Smooth muscle cell (in vitro differentiated cells): ENCODE results near the gene EPS15. TPM values are rescaled to one million over a fixed set of nuclear protein-coding genes. Genes with fewer than 3 reads are reported as not detected.

Experiments
- DNase-seq: peaks from one replicate; lab custom pipeline; 2025; ENCODE audit not compliant: unreplicated experiment; lab: John Stamatoyannopoulos, UW
- H2AFZ ChIP-seq: fragments of 200-600 bp; sonication (generic); 2 replicates; pipeline ENCODE4 v1.6.0; 2016; ENCODE audit warnings: antibody characterized with exemption, low read depth, mild to moderate bottlenecking
- H3F3A ChIP-seq: fragments of 200-600 bp; sonication (generic); 2 replicates; pipeline ENCODE4 v1.6.0; 2017; ENCODE audit warnings: antibody characterized with exemption, low read depth
- H3K27ac ChIP-seq: fragments of 200-600 bp; sonication (generic); 2 replicates; pipeline ENCODE4 v1.5.1; 2016; ENCODE audit warnings: low read depth, mild to moderate bottlenecking
- H3K27me3 ChIP-seq: fragments of 200-600 bp; sonication (generic); 2 replicates; pipeline ENCODE4 v1.6.1; 2016; ENCODE audit warnings: low read depth, mild to moderate bottlenecking
- H3K36me3 ChIP-seq: fragments of 200-600 bp; sonication (generic); 2 replicates; pipeline ENCODE4 v1.5.1; 2016; ENCODE audit warnings: low read depth
- H3K4me1 ChIP-seq: fragments of 200-600 bp; sonication (generic); 2 replicates; pipeline ENCODE4 v1.5.1; 2016; ENCODE audit warnings: low read depth
- H3K4me2 ChIP-seq: fragments of 200-600 bp; sonication (generic); 2 replicates; pipeline ENCODE4 v1.6.0; 2016; ENCODE audit warnings: mild to moderate bottlenecking
- H3K4me3 ChIP-seq: fragments of 200-600 bp; sonication (generic); 2 replicates; pipeline ENCODE4 v1.5.1; 2016; ENCODE audit warnings: mild to moderate bottlenecking
- H3K79me2 ChIP-seq: fragments of 200-600 bp; sonication (generic); 2 replicates; pipeline ENCODE4 v1.6.0; 2016; ENCODE audit warnings: low read depth, mild to moderate bottlenecking
- H3K9ac ChIP-seq: fragments of 200-600 bp; sonication (generic); 2 replicates; pipeline ENCODE4 v1.6.0; 2016; ENCODE audit warnings: low read depth
- H3K9me3 ChIP-seq: fragments of 200-600 bp; sonication (generic); replicated peaks from 2 replicates; pipeline ENCODE4 v1.5.1; 2016; ENCODE audit warnings: low read depth
- H4K20me1 ChIP-seq: fragments of 200-600 bp; sonication (generic); 2 replicates; pipeline ENCODE4 v1.6.0; 2016; ENCODE audit warnings: low read depth
- WGBS: methylation state at CpG from one replicate; pipeline ENCODE4 v1.1.7; 2016; ENCODE audit warnings: low lambda C conversion rate; 5-methylcytosine and 5-hydroxymethylcytosine counted together
- polyA plus RNA-seq: library from polyadenylated mRNA; unstranded; fragments of >200 nt; fragmentation: Nextera tagmentation; extraction: Ambion mirVana; gene quantifications from 2 replicates; pipeline ENCODE4 v1.2.1, GENCODE V29; 2016
- total RNA-seq: library from RNA; depleted of rRNA; stranded (reverse); fragments of >200 nt; gene quantifications from 2 replicates; pipeline ENCODE4 v1.2.3, GENCODE V29; 2014
- TF ChIP-seq, protein P1 (sequence below): fragments of 200-600 bp; sonication (generic); IDR thresholded peaks from 2 replicates; pipeline ENCODE4 v1.5.1; 2017; ENCODE audit warnings: borderline replicate concordance, mild to moderate bottlenecking, antibody characterized with exemption; ENCODE audit not compliant: insufficient read depth, poor library complexity, severe bottlenecking

The EPS15 gene
- total and polyA plus RNA-seq, 2 experiments from 2014 or later: 9.0 to 54.3 TPM

DNA sequence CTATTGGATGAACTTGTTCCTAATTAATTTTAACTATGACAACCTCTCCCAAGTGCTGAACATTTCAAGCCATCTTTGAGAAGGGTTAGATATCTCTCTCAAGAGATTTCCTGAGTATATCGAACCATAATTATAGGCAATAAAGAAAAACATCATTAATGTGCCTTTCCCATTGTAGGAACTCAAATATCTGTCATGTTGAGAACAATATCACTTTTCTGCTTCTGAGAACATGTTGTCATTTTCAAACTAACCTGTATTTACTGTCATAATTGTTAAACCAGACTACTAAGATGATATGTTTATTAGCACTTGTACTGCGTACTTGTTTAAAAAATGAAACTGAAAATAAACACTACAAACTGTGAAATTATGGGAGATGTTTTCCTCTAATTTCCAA, 4.3 kb downstream of the EPS15 start:
- H3K9ac ChIP-seq: no peak overlapping the region

DNA sequence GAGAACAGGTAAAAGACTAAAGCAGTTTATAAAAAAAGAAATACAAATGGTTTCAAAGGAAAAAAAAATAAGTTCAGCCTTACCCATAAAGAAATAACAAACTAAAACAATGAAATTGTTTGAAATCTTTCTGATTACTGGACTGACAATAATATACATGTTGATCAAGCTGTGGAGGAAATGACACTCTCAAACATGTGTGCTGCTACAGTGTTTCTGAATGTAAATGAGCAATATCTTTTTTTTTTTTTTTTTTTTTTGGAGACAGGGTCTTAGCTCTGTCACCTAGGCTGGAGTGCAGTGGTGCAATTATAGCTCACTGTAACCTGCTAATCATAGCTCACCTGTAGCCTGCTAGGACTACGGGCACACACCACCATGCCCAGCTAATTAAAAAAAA, 6.5 kb downstream of the EPS15 start:
- H3K4me1 ChIP-seq: peaks cover 11% of the 10 kb centered on the region
- WGBS: 85% methylated on average over 1 of the region's 1 CpG
- no peak for DNase-seq

More for the DNA sequence above, 4.3 kb downstream of the EPS15 start:
- Histone ChIP-seq H3F3A (peaks cover 4% of the 10 kb centered on the region), H3K36me3 (no peaks in the 10 kb centered on the region), H4K20me1 (peaks cover 75% of the 10 kb centered on the region), H3K4me2 (no peak overlapping the region), H3K4me1 (peaks cover 18% of the 10 kb centered on the region), H3K79me2 (peaks cover 88% of the 10 kb centered on the region), H3K27ac (no peak overlapping the region), H3K27me3 (no peaks in the 10 kb centered on the region), H2AFZ (no peak overlapping the region), H3K9me3 (no peaks in the 10 kb centered on the region), H3K4me3 (no peak overlapping the region)
- TF ChIP-seq, protein P1, sequence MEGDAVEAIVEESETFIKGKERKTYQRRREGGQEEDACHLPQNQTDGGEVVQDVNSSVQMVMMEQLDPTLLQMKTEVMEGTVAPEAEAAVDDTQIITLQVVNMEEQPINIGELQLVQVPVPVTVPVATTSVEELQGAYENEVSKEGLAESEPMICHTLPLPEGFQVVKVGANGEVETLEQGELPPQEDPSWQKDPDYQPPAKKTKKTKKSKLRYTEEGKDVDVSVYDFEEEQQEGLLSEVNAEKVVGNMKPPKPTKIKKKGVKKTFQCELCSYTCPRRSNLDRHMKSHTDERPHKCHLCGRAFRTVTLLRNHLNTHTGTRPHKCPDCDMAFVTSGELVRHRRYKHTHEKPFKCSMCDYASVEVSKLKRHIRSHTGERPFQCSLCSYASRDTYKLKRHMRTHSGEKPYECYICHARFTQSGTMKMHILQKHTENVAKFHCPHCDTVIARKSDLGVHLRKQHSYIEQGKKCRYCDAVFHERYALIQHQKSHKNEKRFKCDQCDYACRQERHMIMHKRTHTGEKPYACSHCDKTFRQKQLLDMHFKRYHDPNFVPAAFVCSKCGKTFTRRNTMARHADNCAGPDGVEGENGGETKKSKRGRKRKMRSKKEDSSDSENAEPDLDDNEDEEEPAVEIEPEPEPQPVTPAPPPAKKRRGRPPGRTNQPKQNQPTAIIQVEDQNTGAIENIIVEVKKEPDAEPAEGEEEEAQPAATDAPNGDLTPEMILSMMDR: no peak
- no peak for DNase-seq
- 86% methylated on average over 2 of the region's 2 CpGs for WGBS

DNA sequence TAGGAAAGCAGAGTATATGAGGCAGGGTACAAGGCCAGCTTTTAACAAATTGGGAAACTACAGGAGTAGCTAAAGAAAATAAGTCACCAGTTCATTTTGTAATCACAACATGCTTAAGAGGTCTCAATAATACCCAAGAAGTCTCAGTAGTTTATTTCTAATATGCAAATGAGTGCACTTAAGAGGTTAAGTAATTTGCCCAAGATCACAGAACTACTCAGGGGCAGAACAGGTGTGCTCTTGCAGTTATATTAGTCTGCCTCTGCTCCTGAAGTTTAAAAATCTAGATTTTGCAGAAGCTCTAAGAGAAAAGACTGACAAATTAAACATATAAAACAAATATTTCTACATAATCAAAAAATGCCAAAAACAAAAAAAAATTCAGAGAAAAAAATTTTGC, 6.9 kb downstream of the EPS15 start:
- DNase-seq: no peak
- TF ChIP-seq, protein P1: no peak

More for the DNA sequence above, 6.5 kb downstream of the EPS15 start:
- Histone ChIP-seq H3K9me3 (no peaks in the 10 kb centered on the region), H3K4me3 (no peak overlapping the region), H3K36me3 (no peaks in the 10 kb centered on the region), H3K79me2 (peaks cover 100% of the 10 kb centered on the region), H3K27ac (no peak overlapping the region), H3K4me2 (no peak overlapping the region), H4K20me1 (peaks cover 89% of the 10 kb centered on the region), H3K27me3 (no peaks in the 10 kb centered on the region), H3K9ac (no peak overlapping the region), H2AFZ (no peak overlapping the region), H3F3A (no peaks in the 10 kb centered on the region)
- TF ChIP-seq, protein P1: no peak

DNA sequence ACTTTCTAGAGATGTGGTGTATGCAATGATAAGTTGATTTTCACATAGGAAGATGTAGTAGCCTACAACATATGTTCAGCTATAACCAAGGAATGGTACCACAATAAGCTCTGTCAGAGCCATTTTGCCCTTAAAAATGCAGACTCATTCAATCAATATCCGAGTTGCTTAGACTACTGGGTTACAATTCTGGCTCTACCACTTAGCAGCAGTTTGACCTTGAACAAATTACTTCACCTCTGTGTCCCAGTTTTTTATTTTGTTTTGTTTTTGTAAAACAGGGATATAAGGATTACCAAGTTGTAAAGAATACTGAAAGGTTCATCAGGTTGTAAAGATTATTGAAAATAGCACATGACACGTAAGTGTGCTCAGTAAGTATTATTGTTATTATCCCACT, 9.3 kb downstream of the EPS15 start:
- no peak overlapping the region for H3K27ac ChIP-seq
- no peaks in the 10 kb centered on the region for H3K27me3 ChIP-seq
- no peak overlapping the region for H2AFZ ChIP-seq
- 91% methylated on average over 2 of the region's 2 CpGs for WGBS
- no peak overlapping the region for H3K4me3 ChIP-seq
- peaks cover 3% of the 10 kb centered on the region for H3F3A ChIP-seq
- H3K36me3 ChIP-seq: no peaks in the 10 kb centered on the region
- H3K9ac ChIP-seq: no peak overlapping the region
- no peak for DNase-seq
- TF ChIP-seq, protein P1: no peak
- H4K20me1 ChIP-seq: peaks cover 82% of the 10 kb centered on the region
- no peaks in the 10 kb centered on the region for H3K4me1 ChIP-seq
- H3K79me2 ChIP-seq: peaks cover 93% of the 10 kb centered on the region
- H3K9me3 ChIP-seq: no peaks in the 10 kb centered on the region
- H3K4me2 ChIP-seq: no peak overlapping the region

More for the DNA sequence above, 6.9 kb downstream of the EPS15 start:
- H3K4me2 ChIP-seq: no peak overlapping the region
- no peak overlapping the region for H3K9ac ChIP-seq
- H3F3A ChIP-seq: no peaks in the 10 kb centered on the region
- no peak overlapping the region for H3K4me3 ChIP-seq
- H3K4me1 ChIP-seq: peaks cover 6% of the 10 kb centered on the region
- H4K20me1 ChIP-seq: peaks cover 90% of the 10 kb centered on the region
- no peaks in the 10 kb centered on the region for H3K9me3 ChIP-seq
- no peak overlapping the region for H2AFZ ChIP-seq
- H3K27me3 ChIP-seq: no peaks in the 10 kb centered on the region
- peaks cover 100% of the 10 kb centered on the region for H3K79me2 ChIP-seq
- no peak overlapping the region for H3K27ac ChIP-seq
- H3K36me3 ChIP-seq: no peaks in the 10 kb centered on the region
